CD14-positive monocyte (primary cell): ENCODE results near the gene CDC26. TPM values are rescaled to one million over a fixed set of nuclear protein-coding genes. Genes with fewer than 3 reads are reported as not detected.

Source experiments
- DNase-seq, 3 donors: peaks; one replicate each; pipeline ENCODE4 v3.0.0-alpha.2; 2011 to 2022
- H2AFZ ChIP-seq: 2 replicates; pipeline ENCODE4 v1.6.0; 2012; ENCODE audit warnings: mild to moderate bottlenecking, low read depth, low read length, inconsistent platforms; ENCODE audit not compliant: insufficient read depth, poor library complexity, severe bottlenecking
- H3K27ac ChIP-seq, 2 donors: 1 replicate in 1 of 2; 2 replicates in 1 of 2; pipeline ENCODE4 v1.5.1; 2012 to 2013; ENCODE audit warnings: low read length in 2 of 2, control low read depth in 1 of 2, inconsistent platforms in 1 of 2, low read depth in 1 of 2, mild to moderate bottlenecking in 1 of 2
- H3K27me3 ChIP-seq, 2 donors: one replicate each; pipeline versions ENCODE4 v1.6.0 to v1.6.1; 2011 to 2013; ENCODE audit warnings: low read length in 2 of 2; ENCODE audit not compliant: control insufficient read depth in 2 of 2, insufficient read depth in 2 of 2
- H3K36me3 ChIP-seq, 2 donors: replicated peaks in 1 of 2; 1 replicate in 1 of 2; 2 replicates in 1 of 2; pipeline versions ENCODE4 v1.5.1 to v1.6.1; 2012 to 2013; ENCODE audit warnings: low read length in 2 of 2, control low read depth in 1 of 2, inconsistent platforms in 1 of 2, mild to moderate bottlenecking in 1 of 2; ENCODE audit not compliant: insufficient read depth in 2 of 2, control insufficient read depth in 1 of 2
- H3K4me1 ChIP-seq, 2 donors: 1 replicate in 1 of 2; 2 replicates in 1 of 2; pipeline versions ENCODE4 v1.5.1 to v1.6.1; 2012 to 2013; ENCODE audit warnings: low read length in 2 of 2, control low read depth in 1 of 2, inconsistent platforms in 1 of 2, mild to moderate bottlenecking in 1 of 2, moderate library complexity in 1 of 2; ENCODE audit not compliant: insufficient read depth in 2 of 2, control insufficient read depth in 1 of 2
- H3K4me2 ChIP-seq: replicated peaks from 2 replicates; pipeline ENCODE3; 2012; ENCODE audit warnings: low read length, moderate library complexity, mild to moderate bottlenecking; ENCODE audit not compliant: poor library complexity, severe bottlenecking; ENCODE audit errors: extremely low read depth
- H3K4me3 ChIP-seq, 3 experiments: fragments of 200-600 bp in 1 of 3; sonication (generic) in 1 of 3; replicated peaks in 1 of 3; 1 replicate in 2 of 3; 2 replicates in 1 of 3; pipeline ENCODE4 v1.5.1; 2011 to 2013; ENCODE audit warnings: low read length in 3 of 3, mild to moderate bottlenecking in 3 of 3, control low read depth in 2 of 3, low read depth in 2 of 3, inconsistent platforms in 1 of 3, moderate library complexity in 1 of 3
- H3K79me2 ChIP-seq: 2 replicates; pipeline ENCODE4 v1.6.0; 2012; ENCODE audit warnings: mild to moderate bottlenecking, control low read depth, inconsistent platforms, low read length, moderate library complexity; ENCODE audit not compliant: insufficient read depth
- H3K9ac ChIP-seq: 2 replicates; pipeline ENCODE4 v1.6.0; 2017; ENCODE audit warnings: low read length, mild to moderate bottlenecking; ENCODE audit not compliant: insufficient read depth, poor library complexity, severe bottlenecking
- H3K9me3 ChIP-seq, 2 donors: replicated peaks in 1 of 2; 1 replicate in 1 of 2; 2 replicates in 1 of 2; pipeline versions ENCODE4 v1.5.1 to v1.6.1; 2012 to 2013; ENCODE audit warnings: low read length in 2 of 2, control low read depth in 1 of 2; ENCODE audit not compliant: control insufficient read depth in 1 of 2, insufficient read depth in 1 of 2
- H4K20me1 ChIP-seq: 2 replicates; pipeline ENCODE4 v1.6.0; 2012; ENCODE audit warnings: mild to moderate bottlenecking, low read length, control low read depth, moderate library complexity; ENCODE audit not compliant: insufficient read depth
- H3K27ac Mint-ChIP-seq, 7 donors: one replicate each; pipeline ENCODE4 v1.8.0; 2020; ENCODE audit warnings: mild to moderate bottlenecking in 7 of 7, mixed read lengths in 7 of 7, moderate library complexity in 6 of 7, inconsistent platforms in 2 of 7
- H3K27me3 Mint-ChIP-seq, 3 donors: one replicate each; pipeline ENCODE4 v1.8.0; 2021 to 2022; ENCODE audit warnings: low read depth in 3 of 3, mild to moderate bottlenecking in 3 of 3, mixed read lengths in 3 of 3, moderate library complexity in 3 of 3, inconsistent platforms in 1 of 3
- H3K36me3 Mint-ChIP-seq, 2 donors: one replicate each; pipeline ENCODE4 v1.8.0; 2020; ENCODE audit warnings: mixed read lengths in 2 of 2, inconsistent platforms in 1 of 2, mild to moderate bottlenecking in 1 of 2
- H3K4me1 Mint-ChIP-seq: one replicate; pipeline ENCODE4 v1.8.0; 2020; ENCODE audit warnings: mild to moderate bottlenecking, mixed read lengths
- H3K4me3 Mint-ChIP-seq, 2 donors: one replicate each; pipeline ENCODE4 v1.8.0; 2020; ENCODE audit warnings: mild to moderate bottlenecking in 2 of 2, mixed read lengths in 2 of 2, moderate library complexity in 1 of 2
- H3K9me3 Mint-ChIP-seq, 7 donors: one replicate each; pipeline ENCODE4 v1.8.0; 2020 to 2022; ENCODE audit warnings: mixed read lengths in 7 of 7, mild to moderate bottlenecking in 6 of 7, moderate library complexity in 6 of 7, inconsistent platforms in 2 of 7
- WGBS: methylation state at CpG from one replicate; pipeline ENCODE4 v1.1.5; 2013; ENCODE audit warnings: missing lambda C conversion rate; ENCODE audit not compliant: insufficient coverage; 5-methylcytosine and 5-hydroxymethylcytosine counted together
- intact Hi-C, 2 donors: fragments of 100-400 bp; cut with micrococcal nuclease; formaldehyde crosslinking; loops; one replicate each; pipeline versions ENCODE4 v1.15.0 to v1.15.1; 2023
- polyA plus RNA-seq, 3 donors: library from polyadenylated mRNA; depleted of rRNA in 1 of 3; unstranded in 2 of 3; stranded (reverse) in 1 of 3; fragments of 300-500 nt in 2 of 3; fragments of >200 nt in 1 of 3; fragmentation: Illumina TruSeq in 2 of 3; gene quantifications; 1 replicate in 2 of 3; 2 replicates in 1 of 3; pipeline ENCODE4 v1.2.3, GENCODE V29; 2012 to 2021
- TF ChIP-seq, protein P1 (sequence below): fragments of 200-600 bp; IDR thresholded peaks from one replicate; pipeline ENCODE4 v1.8.0; 2022; ENCODE audit warnings: antibody characterized with exemption, mild to moderate bottlenecking

Gene CDC26
- polyA plus RNA-seq, 3 donors = 17.9 to 87.8 (median 77.8) TPM

DNA sequence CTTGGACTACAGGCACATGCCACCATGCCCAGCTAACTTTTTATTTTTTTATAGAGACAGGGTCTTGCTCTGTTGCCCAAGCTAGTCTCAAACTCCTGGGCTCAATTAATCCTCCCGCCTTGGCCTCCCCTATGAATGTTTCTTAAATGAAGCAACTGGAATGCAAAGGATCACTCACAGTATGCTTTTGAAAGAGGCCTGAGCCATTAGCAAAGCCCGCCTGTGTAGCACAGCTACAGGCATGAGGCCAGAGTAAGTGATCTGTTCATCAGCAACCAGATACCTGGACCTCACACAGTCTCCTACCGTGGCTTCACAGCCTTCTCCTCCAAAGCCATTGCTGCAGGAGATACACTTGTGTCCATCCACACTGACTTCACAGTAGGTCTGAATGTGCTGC is 44.7 kb upstream of the CDC26 start:
- no peaks in the 10 kb centered on the region for H4K20me1 ChIP-seq
- H3K9me3 ChIP-seq = no peaks in the 10 kb centered on the region
- H3K4me1 Mint-ChIP-seq = no peaks in the 10 kb centered on the region
- intact Hi-C loops = no loop called here
- H3K36me3 Mint-ChIP-seq = no peaks in the 10 kb centered on the region
- H2AFZ ChIP-seq = no peak overlapping the region
- H3K4me3 Mint-ChIP-seq = no peak overlapping the region
- no peak overlapping the region for H3K9ac ChIP-seq
- no peaks in the 10 kb centered on the region for H3K36me3 ChIP-seq
- DNase-seq = no peak
- no peak overlapping the region for H3K27ac ChIP-seq
- no peaks in the 10 kb centered on the region for H3K4me1 ChIP-seq
- H3K27me3 Mint-ChIP-seq = peaks cover 0 to 1% (median 0%) of the 10 kb centered on the region in 3 donors
- TF ChIP-seq, protein P1, sequence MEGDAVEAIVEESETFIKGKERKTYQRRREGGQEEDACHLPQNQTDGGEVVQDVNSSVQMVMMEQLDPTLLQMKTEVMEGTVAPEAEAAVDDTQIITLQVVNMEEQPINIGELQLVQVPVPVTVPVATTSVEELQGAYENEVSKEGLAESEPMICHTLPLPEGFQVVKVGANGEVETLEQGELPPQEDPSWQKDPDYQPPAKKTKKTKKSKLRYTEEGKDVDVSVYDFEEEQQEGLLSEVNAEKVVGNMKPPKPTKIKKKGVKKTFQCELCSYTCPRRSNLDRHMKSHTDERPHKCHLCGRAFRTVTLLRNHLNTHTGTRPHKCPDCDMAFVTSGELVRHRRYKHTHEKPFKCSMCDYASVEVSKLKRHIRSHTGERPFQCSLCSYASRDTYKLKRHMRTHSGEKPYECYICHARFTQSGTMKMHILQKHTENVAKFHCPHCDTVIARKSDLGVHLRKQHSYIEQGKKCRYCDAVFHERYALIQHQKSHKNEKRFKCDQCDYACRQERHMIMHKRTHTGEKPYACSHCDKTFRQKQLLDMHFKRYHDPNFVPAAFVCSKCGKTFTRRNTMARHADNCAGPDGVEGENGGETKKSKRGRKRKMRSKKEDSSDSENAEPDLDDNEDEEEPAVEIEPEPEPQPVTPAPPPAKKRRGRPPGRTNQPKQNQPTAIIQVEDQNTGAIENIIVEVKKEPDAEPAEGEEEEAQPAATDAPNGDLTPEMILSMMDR = no peak
- no peaks in the 10 kb centered on the region for H3K27me3 ChIP-seq
- peaks cover 0 to 1% (median 0%) of the 10 kb centered on the region in 7 donors for H3K9me3 Mint-ChIP-seq
- 100% methylated on average over 1 of the region's 3 CpGs for WGBS
- no peak overlapping the region for H3K4me2 ChIP-seq
- no peak overlapping the region for H3K4me3 ChIP-seq
- no peaks in the 10 kb centered on the region for H3K79me2 ChIP-seq
- no peak overlapping the region for H3K27ac Mint-ChIP-seq

GRCh38 chr9:113319054-113319453 is 43.7 kb upstream of the CDC26 start:
- no peaks in the 10 kb centered on the region for H3K36me3 ChIP-seq
- TF ChIP-seq, protein P1 = no peak
- no CpG with 5 or more reads among the region's 2 CpGs for WGBS
- no peaks in the 10 kb centered on the region for H3K9me3 ChIP-seq
- no peak overlapping the region for H3K27ac ChIP-seq
- no peaks in the 10 kb centered on the region for H3K36me3 Mint-ChIP-seq
- intact Hi-C loops = no loop called here
- no peak overlapping the region for H3K9ac ChIP-seq
- H3K4me1 Mint-ChIP-seq = no peaks in the 10 kb centered on the region
- H2AFZ ChIP-seq = no peak overlapping the region
- no peaks in the 10 kb centered on the region for H3K79me2 ChIP-seq
- H3K4me3 ChIP-seq = no peak overlapping the region
- peaks cover 0 to 2% (median 0%) of the 10 kb centered on the region in 7 donors for H3K9me3 Mint-ChIP-seq
- no peak for DNase-seq
- no peak overlapping the region for H3K4me3 Mint-ChIP-seq
- H3K27ac Mint-ChIP-seq = no peak overlapping the region
- no peaks in the 10 kb centered on the region for H3K4me1 ChIP-seq
- peaks cover 0 to 1% (median 0%) of the 10 kb centered on the region in 3 donors for H3K27me3 Mint-ChIP-seq
- no peak overlapping the region for H3K4me2 ChIP-seq
- no peaks in the 10 kb centered on the region for H3K27me3 ChIP-seq
- H4K20me1 ChIP-seq = no peaks in the 10 kb centered on the region
